ENCODE measurements around the gene OPCML. TPM values are rescaled to one million over a fixed set of nuclear protein-coding genes. Genes with fewer than 3 reads are reported as not detected.

Gene OPCML
- total and polyA plus RNA-seq, 2 donors (not counting 1 experiment from before 2014, with no cell fraction given), result not detected

DNA sequence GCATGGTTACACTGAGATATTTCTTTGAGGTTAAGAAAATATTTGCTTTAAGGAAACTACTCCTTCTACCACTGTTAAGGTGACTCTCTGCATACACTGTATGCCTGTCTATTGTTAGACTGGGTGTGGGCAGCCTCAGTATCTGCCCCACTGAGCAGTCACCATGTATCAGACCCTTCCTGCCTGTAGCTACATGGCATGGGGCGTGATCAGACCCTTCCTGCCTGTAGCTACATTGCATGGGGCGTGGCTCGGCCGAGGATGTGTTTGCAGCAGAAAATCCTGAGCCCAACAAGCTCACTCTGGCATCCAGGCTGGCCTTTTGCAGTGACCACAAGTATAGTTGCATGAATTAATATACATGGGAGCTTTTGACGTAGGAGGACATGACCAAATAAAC, 669.4 kb downstream of the OPCML start:
- POLR2A ChIA-PET, result no interaction called here
- H3K9me3 Mint-ChIP-seq (ENCODE audit: insufficient read depth), result no peaks in the 10 kb centered on the region

GRCh38 chr11:132862137-132862536, 670.2 kb downstream of the OPCML start:
- WGBS (ENCODE audit: insufficient coverage), result 100% methylated on average over 5 of the region's 5 CpGs
- no peak overlapping the region for H3K4me3 ChIP-seq (ENCODE audit: control extremely low read depth in 1 of 5, extremely low read depth in 1 of 5, insufficient read depth in 1 of 5, low read depth in 2 of 5, low read length in 4 of 5)
- H2AFZ ChIP-seq (ENCODE audit: insufficient read depth, low read depth, low read length, poor library complexity, severe bottlenecking), result no peak overlapping the region
- Mint-ChIP-seq H3K4me1 (no peaks in the 10 kb centered on the region), H3K9me3 (ENCODE audit: insufficient read depth) (no peaks in the 10 kb centered on the region), H3K4me3 (no peak overlapping the region), H3K27ac (no peak overlapping the region), H3K27me3 (no peaks in the 10 kb centered on the region)
- H3K4me1 ChIP-seq (ENCODE audit: control insufficient read depth in 2 of 2, insufficient read depth in 2 of 2, low read length in 2 of 2), result no peaks in the 10 kb centered on the region
- no peak overlapping the region for H3K27ac ChIP-seq (ENCODE audit: low read length in 2 of 2)
- H4K20me1 ChIP-seq (ENCODE audit: control insufficient read depth, insufficient read depth, low read length, poor library complexity, severe bottlenecking), result no peaks in the 10 kb centered on the region
- TF ChIP-seq EZH2 (IDR thresholded peaks at IDR 0.05; ENCODE audit: borderline replicate concordance, insufficient read depth, low read depth, low read length, poor library complexity, severe bottlenecking), result no peak
- TF ChIP-seq, protein P1, sequence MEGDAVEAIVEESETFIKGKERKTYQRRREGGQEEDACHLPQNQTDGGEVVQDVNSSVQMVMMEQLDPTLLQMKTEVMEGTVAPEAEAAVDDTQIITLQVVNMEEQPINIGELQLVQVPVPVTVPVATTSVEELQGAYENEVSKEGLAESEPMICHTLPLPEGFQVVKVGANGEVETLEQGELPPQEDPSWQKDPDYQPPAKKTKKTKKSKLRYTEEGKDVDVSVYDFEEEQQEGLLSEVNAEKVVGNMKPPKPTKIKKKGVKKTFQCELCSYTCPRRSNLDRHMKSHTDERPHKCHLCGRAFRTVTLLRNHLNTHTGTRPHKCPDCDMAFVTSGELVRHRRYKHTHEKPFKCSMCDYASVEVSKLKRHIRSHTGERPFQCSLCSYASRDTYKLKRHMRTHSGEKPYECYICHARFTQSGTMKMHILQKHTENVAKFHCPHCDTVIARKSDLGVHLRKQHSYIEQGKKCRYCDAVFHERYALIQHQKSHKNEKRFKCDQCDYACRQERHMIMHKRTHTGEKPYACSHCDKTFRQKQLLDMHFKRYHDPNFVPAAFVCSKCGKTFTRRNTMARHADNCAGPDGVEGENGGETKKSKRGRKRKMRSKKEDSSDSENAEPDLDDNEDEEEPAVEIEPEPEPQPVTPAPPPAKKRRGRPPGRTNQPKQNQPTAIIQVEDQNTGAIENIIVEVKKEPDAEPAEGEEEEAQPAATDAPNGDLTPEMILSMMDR (IDR thresholded peaks at IDR 0.05), result no peak
- no peaks in the 10 kb centered on the region for H3K36me3 ChIP-seq (replicated peaks in 1 of 2; ENCODE audit: control extremely low read depth in 1 of 2, control insufficient read depth in 1 of 2, extremely low read depth in 1 of 2, insufficient read depth in 2 of 2, low read length in 1 of 2)
- no peak for ATAC-seq (ENCODE audit: low read depth)
- ChIA-PET CTCF (interaction anchor here (0.6 kb wide), 1 partner anchor 59 kb away, joined by 3 read pairs; no protein-coding TSS in a partner anchor), POLR2A (no interaction called here)
- H3K27me3 ChIP-seq (replicated peaks in 1 of 4; ENCODE audit: control extremely low read depth in 1 of 4, control insufficient read depth in 3 of 4, insufficient read depth in 4 of 4, low read length in 3 of 4), result no peaks in the 10 kb centered on the region
- H3K9me3 ChIP-seq (ENCODE audit: control extremely low read depth in 1 of 3, control insufficient read depth in 2 of 3, insufficient read depth in 1 of 3, low read length in 2 of 3), result peaks cover 0 to 11% (median 0%) of the 10 kb centered on the region in 3 donors
- H3K79me2 ChIP-seq (ENCODE audit: control insufficient read depth, insufficient read depth, low read length), result no peaks in the 10 kb centered on the region
- no peak overlapping the region for H3K4me2 ChIP-seq (replicated peaks; ENCODE audit: low read depth, low read length, poor library complexity, severe bottlenecking)
- intact Hi-C loops (cut with micrococcal nuclease), result no loop called here
- DNase-seq, result no peak
- H3K9ac ChIP-seq (ENCODE audit: low read length), result no peak overlapping the region

More for the DNA sequence above, 669.4 kb downstream of the OPCML start:
- no peak overlapping the region for H3K27ac ChIP-seq (ENCODE audit: low read length in 2 of 2)
- no peak overlapping the region for H3K9ac ChIP-seq (ENCODE audit: low read length)
- WGBS (ENCODE audit: insufficient coverage), result 85% methylated on average over 4 of the region's 5 CpGs
- H3K27ac Mint-ChIP-seq, result no peak overlapping the region
- H3K79me2 ChIP-seq (ENCODE audit: control insufficient read depth, insufficient read depth, low read length), result no peaks in the 10 kb centered on the region
- H4K20me1 ChIP-seq (ENCODE audit: control insufficient read depth, insufficient read depth, low read length, poor library complexity, severe bottlenecking), result no peaks in the 10 kb centered on the region
- H3K27me3 ChIP-seq (replicated peaks in 1 of 4; ENCODE audit: control extremely low read depth in 1 of 4, control insufficient read depth in 3 of 4, insufficient read depth in 4 of 4, low read length in 3 of 4), result no peaks in the 10 kb centered on the region
- no peaks in the 10 kb centered on the region for H3K27me3 Mint-ChIP-seq
- no peak overlapping the region for H2AFZ ChIP-seq (ENCODE audit: insufficient read depth, low read depth, low read length, poor library complexity, severe bottlenecking)
- H3K36me3 ChIP-seq (replicated peaks in 1 of 2; ENCODE audit: control extremely low read depth in 1 of 2, control insufficient read depth in 1 of 2, extremely low read depth in 1 of 2, insufficient read depth in 2 of 2, low read length in 1 of 2), result no peaks in the 10 kb centered on the region
- H3K4me3 Mint-ChIP-seq, result no peak overlapping the region
- ATAC-seq (ENCODE audit: low read depth), result no peak
- peaks cover 0 to 11% (median 0%) of the 10 kb centered on the region in 3 donors for H3K9me3 ChIP-seq (ENCODE audit: control extremely low read depth in 1 of 3, control insufficient read depth in 2 of 3, insufficient read depth in 1 of 3, low read length in 2 of 3)
- no peaks in the 10 kb centered on the region for H3K4me1 Mint-ChIP-seq
- H3K4me1 ChIP-seq (ENCODE audit: control insufficient read depth in 2 of 2, insufficient read depth in 2 of 2, low read length in 2 of 2), result no peaks in the 10 kb centered on the region
- intact Hi-C loops (cut with micrococcal nuclease), result no loop called here
- no peak overlapping the region for H3K4me3 ChIP-seq (ENCODE audit: control extremely low read depth in 1 of 5, extremely low read depth in 1 of 5, insufficient read depth in 1 of 5, low read depth in 2 of 5, low read length in 4 of 5)
- TF ChIP-seq EZH2 (IDR thresholded peaks at IDR 0.05; ENCODE audit: borderline replicate concordance, insufficient read depth, low read depth, low read length, poor library complexity, severe bottlenecking), result no peak
- TF ChIP-seq, protein P1 (IDR thresholded peaks at IDR 0.05), result no peak
- CTCF ChIA-PET, result no interaction called here
- H3K4me2 ChIP-seq (replicated peaks; ENCODE audit: low read depth, low read length, poor library complexity, severe bottlenecking), result no peak overlapping the region
- no peak for DNase-seq
